Measurements from ENCODE around the gene CNR2.

GRCh38 chr1:23904748-23905357 lies 8.3 kb downstream of the CNR2 start:
- TF ChIP-seq POLR2A (IDR thresholded peaks at IDR 0.05) = no peak
- TF ChIP-seq, protein P1, sequence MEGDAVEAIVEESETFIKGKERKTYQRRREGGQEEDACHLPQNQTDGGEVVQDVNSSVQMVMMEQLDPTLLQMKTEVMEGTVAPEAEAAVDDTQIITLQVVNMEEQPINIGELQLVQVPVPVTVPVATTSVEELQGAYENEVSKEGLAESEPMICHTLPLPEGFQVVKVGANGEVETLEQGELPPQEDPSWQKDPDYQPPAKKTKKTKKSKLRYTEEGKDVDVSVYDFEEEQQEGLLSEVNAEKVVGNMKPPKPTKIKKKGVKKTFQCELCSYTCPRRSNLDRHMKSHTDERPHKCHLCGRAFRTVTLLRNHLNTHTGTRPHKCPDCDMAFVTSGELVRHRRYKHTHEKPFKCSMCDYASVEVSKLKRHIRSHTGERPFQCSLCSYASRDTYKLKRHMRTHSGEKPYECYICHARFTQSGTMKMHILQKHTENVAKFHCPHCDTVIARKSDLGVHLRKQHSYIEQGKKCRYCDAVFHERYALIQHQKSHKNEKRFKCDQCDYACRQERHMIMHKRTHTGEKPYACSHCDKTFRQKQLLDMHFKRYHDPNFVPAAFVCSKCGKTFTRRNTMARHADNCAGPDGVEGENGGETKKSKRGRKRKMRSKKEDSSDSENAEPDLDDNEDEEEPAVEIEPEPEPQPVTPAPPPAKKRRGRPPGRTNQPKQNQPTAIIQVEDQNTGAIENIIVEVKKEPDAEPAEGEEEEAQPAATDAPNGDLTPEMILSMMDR (IDR thresholded peaks at IDR 0.05 in 8 of 11, conservative IDR thresholded peaks at IDR 0.05 in 3 of 11) = no peak
